Stimulated activated CD8-positive, alpha-beta memory T cell treated with anti-CD3 and anti-CD28 coated beads, Interleukin-7, amount 100 ng/mL, for 4 hours (primary cell): Measurements from ENCODE around the gene STPG2.
"Not testable (repeated sequence)": the region's sequence is repeated elsewhere in the genome, so short reads cannot be mapped to it uniquely, and the experiment has no call there.

Experiments used
- DNase-seq, 2 donors: peaks; one replicate each; pipeline ENCODE4 v3.0.0-alpha.2; 2020; ENCODE audit warnings: low read depth in 2 of 2

The STPG2 gene

DNA sequence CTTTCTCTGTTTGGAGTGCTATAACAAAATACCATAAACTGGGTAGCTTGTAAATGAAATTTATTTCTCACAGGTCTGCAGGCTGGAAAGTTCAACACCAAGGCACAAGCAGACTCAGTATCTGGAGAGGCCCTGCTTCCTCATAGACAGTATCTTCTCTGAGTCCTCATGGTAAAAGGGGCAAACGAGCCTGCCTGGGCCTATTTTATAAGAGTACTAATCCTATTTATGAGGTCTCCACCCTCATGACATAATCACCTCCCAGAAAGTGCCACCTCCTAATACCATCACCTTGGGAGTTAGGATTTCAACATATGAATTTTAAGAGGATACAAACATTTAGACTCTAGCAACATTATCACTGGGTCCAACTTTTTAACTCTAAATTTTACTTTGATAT is 200.3 kb downstream of the STPG2 start:
- no peak for DNase-seq

DNA sequence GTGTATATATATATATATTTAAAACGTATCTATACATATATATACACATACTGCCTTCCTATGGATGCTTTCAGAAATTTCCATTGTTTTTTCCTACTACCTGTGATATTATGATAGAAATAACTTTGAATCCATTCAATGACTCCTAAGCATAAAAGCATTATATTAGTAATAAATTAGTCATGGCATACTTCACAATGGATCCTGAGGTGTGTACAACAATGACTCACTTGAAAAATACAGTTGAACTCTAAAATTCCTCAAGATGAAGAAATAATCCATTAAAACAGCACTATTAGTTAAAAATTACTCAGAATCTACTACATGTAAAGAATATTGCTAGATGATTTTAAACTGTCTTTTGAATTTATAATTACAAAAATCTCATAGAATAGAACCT is 201.1 kb downstream of the STPG2 start:
- DNase-seq = no peak

GRCh38 chr4:97938141-97938540 is 205.1 kb downstream of the STPG2 start:
- no peak for DNase-seq

DNA sequence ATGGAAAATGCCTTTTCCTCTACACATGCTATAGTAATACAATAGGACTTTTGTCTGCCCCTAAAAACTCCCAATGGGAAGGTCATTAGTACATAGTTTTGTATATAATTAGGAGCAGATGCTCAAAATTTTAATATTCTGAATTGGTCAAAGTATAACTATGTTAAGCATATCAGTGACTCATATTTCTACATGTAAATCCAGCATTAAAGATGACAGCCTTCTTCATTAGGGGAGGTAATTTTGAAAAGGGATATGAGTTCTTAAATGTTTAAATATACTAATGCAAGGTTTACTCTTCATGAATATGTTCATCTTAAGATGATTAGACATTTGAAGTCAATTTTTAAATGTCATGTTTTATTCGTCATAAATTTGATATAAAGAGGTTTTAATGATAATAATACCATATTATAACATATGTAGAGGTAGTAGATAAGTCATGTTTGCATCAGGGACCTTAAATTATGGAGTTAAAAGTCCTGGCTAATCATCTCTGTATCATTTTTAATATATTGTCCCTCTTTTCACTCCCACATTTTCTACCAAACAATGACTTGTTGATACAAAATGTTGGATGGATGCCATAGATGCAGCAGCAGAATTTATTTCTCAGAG is 218.8 kb downstream of the STPG2 start:
- no peak for DNase-seq

GRCh38 chr4:97923096-97923495 is 220.2 kb downstream of the STPG2 start:
- DNase-seq = no peak

DNA sequence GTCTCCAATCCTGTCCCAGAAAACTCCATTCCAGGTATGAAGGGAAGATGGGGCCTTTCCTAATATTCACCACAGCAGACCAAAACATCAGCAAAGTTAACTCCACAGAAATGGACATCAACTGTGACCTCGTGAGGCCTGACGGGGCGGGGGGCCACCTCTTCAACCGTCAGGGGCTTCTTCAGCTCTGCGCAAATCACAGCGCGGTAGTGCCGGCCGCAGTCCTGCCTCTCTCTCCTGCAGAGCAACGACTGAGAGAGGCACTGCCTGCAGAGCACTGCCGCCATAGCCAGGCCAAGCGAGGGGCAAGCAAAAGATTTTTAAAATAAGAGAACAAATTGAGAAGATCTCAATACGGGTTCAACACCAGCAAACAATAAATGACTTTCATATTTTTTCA is 226.2 kb downstream of the STPG2 start:
- DNase-seq = no peak

GRCh38 chr4:97912156-97912555 is 231.1 kb downstream of the STPG2 start:
- DNase-seq = no peak

GRCh38 chr4:97911236-97911906 is 231.9 kb downstream of the STPG2 start:
- no peak for DNase-seq

GRCh38 chr4:97910005-97910404 is 233.3 kb downstream of the STPG2 start:
- DNase-seq = no peak

- not testable (repeated sequence) for DNase-seq
Measured at GRCh38 chr4:97903436-97904189, 239.7 kb downstream of the STPG2 start.

DNA sequence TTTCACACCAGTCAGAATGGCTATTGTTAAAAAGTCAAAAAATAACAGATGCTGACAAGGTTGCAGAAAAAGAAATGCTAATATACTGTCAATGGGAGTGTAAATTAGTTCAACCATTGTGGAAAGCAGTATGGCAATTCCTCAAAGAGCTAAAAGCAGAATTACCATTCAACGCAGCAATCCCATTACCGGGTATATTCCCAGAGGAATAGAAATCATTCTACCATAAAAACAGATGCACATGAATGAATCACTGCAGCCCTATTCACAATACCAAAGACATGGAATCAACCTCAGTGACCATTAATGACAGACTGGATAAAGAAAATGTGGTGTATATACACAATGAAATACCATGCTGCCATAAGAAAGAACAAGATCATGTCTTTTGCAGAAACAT is 243.0 kb downstream of the STPG2 start:
- no peak for DNase-seq

GRCh38 chr4:97892592-97893266 is 250.5 kb downstream of the STPG2 start:
- DNase-seq = no peak

GRCh38 chr4:97879942-97880341 is 263.3 kb downstream of the STPG2 start:
- DNase-seq = no peak

DNA sequence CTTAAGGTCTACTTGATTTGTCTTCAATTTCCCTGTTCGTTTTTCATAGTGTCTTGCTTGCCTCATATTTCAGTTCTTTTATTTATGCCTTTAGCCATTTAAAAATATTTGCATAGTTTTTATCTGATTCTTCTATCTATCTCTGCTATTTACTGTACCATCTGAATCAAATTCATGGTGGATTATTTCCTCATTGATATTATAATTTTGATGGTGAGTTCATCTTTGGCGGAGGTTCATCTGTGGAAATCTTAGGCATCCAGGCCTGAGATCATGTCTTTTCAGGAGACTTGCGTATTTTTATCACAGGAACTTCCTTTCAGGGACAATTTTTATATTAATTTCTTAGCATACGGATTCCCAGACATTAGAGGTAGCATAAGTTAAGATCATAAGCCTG is 275.2 kb downstream of the STPG2 start:
- no peak for DNase-seq

GRCh38 chr4:97867557-97868091 is 275.7 kb downstream of the STPG2 start:
- no peak for DNase-seq

DNA sequence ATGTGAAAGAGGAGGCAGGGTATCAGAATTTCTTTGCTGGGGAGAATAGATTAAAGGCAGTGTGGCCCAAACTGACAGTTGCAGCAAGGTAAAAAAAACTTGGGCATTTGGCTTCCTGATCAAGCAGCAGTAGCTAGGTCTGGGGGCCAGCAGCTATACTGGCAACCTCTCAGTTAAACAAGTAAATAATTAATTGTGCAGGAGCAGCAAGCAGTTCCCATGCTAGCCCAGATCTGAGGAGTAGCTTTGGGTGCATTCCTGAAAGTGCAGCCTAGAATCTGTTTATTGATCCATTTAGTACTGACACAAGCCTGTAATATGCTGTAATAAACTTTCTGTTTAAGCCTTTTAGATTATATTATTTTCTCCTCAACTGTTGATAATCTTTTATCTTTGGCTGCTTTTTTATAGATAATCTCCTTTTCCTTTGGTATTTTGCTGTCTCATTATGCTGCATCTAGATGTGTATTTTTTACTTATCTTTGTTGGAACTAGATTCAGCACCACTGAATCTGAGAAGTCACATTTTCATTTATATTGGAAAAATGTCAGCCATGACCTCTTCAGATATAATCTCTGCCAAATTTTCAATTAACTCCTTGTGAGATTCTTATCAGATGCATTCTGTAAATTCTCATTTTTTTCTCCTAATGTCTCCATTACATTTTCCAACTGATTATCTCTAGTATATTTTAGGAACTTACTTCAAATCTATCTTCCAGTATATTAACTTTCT is 276.3 kb downstream of the STPG2 start:
- no peak for DNase-seq

DNA sequence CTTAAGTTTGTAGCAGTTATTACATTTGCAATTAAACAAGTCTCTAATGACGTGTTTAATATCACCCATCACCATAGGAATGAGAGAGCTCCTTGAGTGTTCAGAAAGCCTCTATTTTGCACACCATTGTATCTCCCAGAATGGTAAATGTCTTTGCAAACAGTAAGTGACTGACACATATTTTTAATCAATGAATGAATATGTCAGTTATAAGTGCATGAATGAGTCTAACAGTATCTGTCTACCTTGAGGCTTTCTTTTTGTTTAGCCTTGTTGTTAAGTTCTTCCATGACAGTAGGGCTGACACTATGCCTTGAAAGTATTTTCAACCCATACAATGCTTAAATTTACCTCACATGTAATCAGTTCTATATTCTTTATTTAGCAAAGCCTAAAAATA is 292.2 kb downstream of the STPG2 start:
- DNase-seq = no peak

GRCh38 chr4:97845758-97846157 is 297.5 kb downstream of the STPG2 start:
- no peak for DNase-seq

DNA sequence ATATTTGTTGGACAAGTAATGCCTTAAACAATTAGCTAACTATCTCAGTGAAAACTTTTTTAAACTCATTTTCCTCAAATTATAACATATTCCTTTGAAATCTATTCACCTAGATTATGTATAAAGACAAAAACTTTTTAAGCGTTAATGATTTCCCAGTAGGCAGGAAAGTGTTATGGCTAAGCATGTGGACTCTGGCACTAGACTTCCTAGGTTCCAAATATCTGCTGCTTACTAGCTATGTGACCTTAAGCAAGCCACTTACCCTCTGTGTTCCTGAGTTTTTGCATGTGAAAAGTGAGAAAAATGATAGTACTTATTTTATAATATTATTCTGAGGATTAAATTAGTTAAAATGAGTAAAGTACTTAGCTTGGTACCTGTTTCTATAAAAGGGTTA is 301.8 kb downstream of the STPG2 start:
- DNase-seq = no peak

- no peak for DNase-seq
Measured at GRCh38 chr4:97836662-97837061, 306.6 kb downstream of the STPG2 start.

DNA sequence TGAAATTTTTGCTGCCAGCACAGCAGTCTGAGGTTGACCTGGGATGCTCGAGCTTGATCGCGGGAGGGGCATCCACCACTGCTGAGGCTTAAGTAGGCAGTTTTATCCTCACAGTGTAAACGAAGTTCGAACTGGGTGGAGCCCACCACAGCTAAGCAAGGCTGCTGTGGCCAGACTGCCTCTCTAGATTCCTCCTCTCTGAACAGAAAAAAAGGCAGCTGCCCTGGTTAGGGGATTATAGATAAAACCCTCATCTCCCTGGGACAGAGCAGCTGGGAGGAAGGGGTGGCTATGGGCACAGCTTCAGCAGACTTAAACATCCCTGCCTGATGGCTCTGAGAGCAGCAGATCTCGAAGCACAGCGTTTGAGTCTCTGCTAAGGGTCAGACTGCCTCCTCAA is 314.6 kb downstream of the STPG2 start:
- no peak for DNase-seq

GRCh38 chr4:97819294-97819693 is 324.0 kb downstream of the STPG2 start:
- DNase-seq = no peak
